Measurements from ENCODE around the gene HEG1. TPM values are rescaled to one million over a fixed set of nuclear protein-coding genes. Genes with fewer than 3 reads are reported as not detected.

Gene HEG1
- total and polyA plus RNA-seq, 2 donors (not counting 3 experiments of a cell fraction or from before 2014, with no cell fraction given), result 50.1 to 106 TPM

DNA sequence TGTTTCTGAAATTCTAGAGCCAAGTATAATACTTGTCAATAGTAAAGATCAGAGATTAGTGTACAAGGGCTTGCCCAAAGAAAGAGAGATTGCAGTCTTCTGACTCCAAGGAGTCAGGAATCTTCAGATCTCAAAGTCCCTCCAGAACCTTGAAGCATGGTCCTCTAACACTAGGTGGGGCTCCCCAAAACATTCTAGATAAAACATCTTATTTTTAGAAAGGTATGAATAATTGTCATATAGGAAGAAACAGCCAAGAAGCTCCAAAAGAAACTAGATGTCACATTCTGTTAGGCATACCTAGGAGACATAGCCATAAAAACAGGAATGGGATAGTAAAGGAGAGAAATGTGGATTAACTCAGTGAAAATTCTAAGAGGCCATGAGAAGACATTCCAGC lies 132.0 kb downstream of the HEG1 start:
- dilution Hi-C loops (cut with MboI; ENCODE audit: extremely low pct_ligation_motif_present, low sequenced_read_pairs), result no loop called here
- BruUV-seq (replicated peaks), result no TSS peak
- ChIA-PET POLR2A (no interaction called here), CTCF (interaction anchor here (1.1 to 1.6 kb wide), 3 partner anchors 13 to 240 kb away, joined by 3 to 5 read pairs (median 5); no protein-coding TSS in a partner anchor)
- Histone ChIP-seq H3K36me3 (ENCODE audit: control insufficient read depth in 2 of 2, extremely low read depth in 1 of 2, insufficient read depth in 2 of 2, low read length in 2 of 2) (no peaks in the 10 kb centered on the region), H3K9me3 (replicated peaks; ENCODE audit: control insufficient read depth, insufficient read depth, low read length) (no peaks in the 10 kb centered on the region), H4K20me1 (replicated peaks; ENCODE audit: control insufficient read depth, extremely low read depth, insufficient read depth, low read length) (no peaks in the 10 kb centered on the region), H3K4me2 (ENCODE audit: insufficient read depth, low read length) (no peak overlapping the region), H3K9ac (replicated peaks; ENCODE audit: extremely low read depth, insufficient read depth, low read length) (no peak overlapping the region), H3K4me3 (replicated peaks in 1 of 3; ENCODE audit: insufficient read depth in 1 of 3, low read depth in 1 of 3, low read length in 3 of 3) (no peak overlapping the region), H3K79me2 (ENCODE audit: control insufficient read depth, insufficient read depth, low read length) (no peaks in the 10 kb centered on the region), H3K9me1 (replicated peaks; ENCODE audit: control insufficient read depth, extremely low read depth, insufficient read depth, low read length) (no peaks in the 10 kb centered on the region), H3K27me3 (ENCODE audit: control insufficient read depth in 2 of 2, insufficient read depth in 2 of 2, low read length in 2 of 2) (peaks cover 2 to 3% of the 10 kb centered on the region in 2 experiments), H3K27ac (ENCODE audit: insufficient read depth, low read depth, low read length) (no peak overlapping the region), H3K4me1 (ENCODE audit: control insufficient read depth, extremely low read depth, insufficient read depth, low read length) (no peaks in the 10 kb centered on the region), H2AFZ (ENCODE audit: low read depth, low read length) (no peak overlapping the region)
- intact Hi-C loops (cut with micrococcal nuclease), result no loop called here
- no peak for FAIRE-seq
- TF ChIP-seq EZH2 (IDR thresholded peaks at IDR 0.05; ENCODE audit: borderline replicate concordance, low read depth, low read length, severe bottlenecking), result no peak
- TF ChIP-seq, protein P1, sequence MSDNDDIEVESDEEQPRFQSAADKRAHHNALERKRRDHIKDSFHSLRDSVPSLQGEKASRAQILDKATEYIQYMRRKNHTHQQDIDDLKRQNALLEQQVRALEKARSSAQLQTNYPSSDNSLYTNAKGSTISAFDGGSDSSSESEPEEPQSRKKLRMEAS (IDR thresholded peaks at IDR 0.05; ENCODE audit: insufficient read depth, insufficient read length), result no peak
- TF ChIP-seq POLR2AphosphoS5 (IDR thresholded peaks at IDR 0.05; ENCODE audit: insufficient read depth, low read depth, low read length), result no peak
- TF ChIP-seq JUN (IDR thresholded peaks at IDR 0.05; ENCODE audit: borderline replicate concordance, insufficient read depth, insufficient read length, low read depth), result no peak
- TF ChIP-seq GATA2 (IDR thresholded peaks at IDR 0.05; ENCODE audit: insufficient read depth, insufficient read length, low read depth, low read length), result no peak
- DNase-seq (ENCODE audit: low read depth, low spot score), result no peak

DNA sequence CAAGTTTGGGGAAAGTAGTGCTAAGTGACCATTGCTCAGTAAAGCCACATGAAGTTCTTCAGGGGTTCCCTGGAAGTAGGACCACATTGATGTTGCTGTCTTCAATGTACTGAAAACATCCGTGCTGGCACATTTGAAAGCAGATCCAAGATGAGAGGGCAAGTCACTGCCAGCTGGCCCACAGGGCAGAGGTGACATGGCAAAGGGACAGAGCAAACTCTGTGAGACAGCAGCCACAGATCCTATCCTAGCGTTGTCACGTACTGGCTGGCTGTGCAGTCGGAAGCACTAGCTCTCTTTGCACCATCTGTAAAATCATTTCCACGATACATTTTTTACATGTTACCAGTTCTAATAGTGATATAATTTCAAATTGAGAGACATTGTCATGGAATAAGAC lies 135.1 kb downstream of the HEG1 start:
- Histone ChIP-seq H3K4me3 (replicated peaks in 1 of 3; ENCODE audit: insufficient read depth in 1 of 3, low read depth in 1 of 3, low read length in 3 of 3) (no peak overlapping the region), H3K9me1 (replicated peaks; ENCODE audit: control insufficient read depth, extremely low read depth, insufficient read depth, low read length) (no peaks in the 10 kb centered on the region), H3K4me1 (ENCODE audit: control insufficient read depth, extremely low read depth, insufficient read depth, low read length) (no peaks in the 10 kb centered on the region), H3K4me2 (ENCODE audit: insufficient read depth, low read length) (no peak overlapping the region), H3K36me3 (ENCODE audit: control insufficient read depth in 2 of 2, extremely low read depth in 1 of 2, insufficient read depth in 2 of 2, low read length in 2 of 2) (no peaks in the 10 kb centered on the region), H3K9ac (replicated peaks; ENCODE audit: extremely low read depth, insufficient read depth, low read length) (no peak overlapping the region), H3K27ac (ENCODE audit: insufficient read depth, low read depth, low read length) (no peak overlapping the region), H3K9me3 (replicated peaks; ENCODE audit: control insufficient read depth, insufficient read depth, low read length) (no peaks in the 10 kb centered on the region), H3K79me2 (ENCODE audit: control insufficient read depth, insufficient read depth, low read length) (no peaks in the 10 kb centered on the region), H3K27me3 (ENCODE audit: control insufficient read depth in 2 of 2, insufficient read depth in 2 of 2, low read length in 2 of 2) (peaks cover 5 to 11% of the 10 kb centered on the region in 2 experiments), H4K20me1 (replicated peaks; ENCODE audit: control insufficient read depth, extremely low read depth, insufficient read depth, low read length) (no peaks in the 10 kb centered on the region), H2AFZ (ENCODE audit: low read depth, low read length) (no peak overlapping the region)
- TF ChIP-seq GATA2 (IDR thresholded peaks at IDR 0.05; ENCODE audit: insufficient read depth, insufficient read length, low read depth, low read length), result no peak
- TF ChIP-seq POLR2A (IDR thresholded peaks at IDR 0.05; ENCODE audit: low read depth, low read length), result no peak
- TF ChIP-seq JUN (IDR thresholded peaks at IDR 0.05; ENCODE audit: borderline replicate concordance, insufficient read depth, insufficient read length, low read depth), result no peak
- no peak for TF ChIP-seq EZH2 (IDR thresholded peaks at IDR 0.05; ENCODE audit: borderline replicate concordance, low read depth, low read length, severe bottlenecking)
- TF ChIP-seq POLR2AphosphoS5 (IDR thresholded peaks at IDR 0.05; ENCODE audit: insufficient read depth, low read depth, low read length), result no peak
- no peak for TF ChIP-seq FOS (IDR thresholded peaks at IDR 0.05; ENCODE audit: borderline replicate concordance, insufficient read depth, low read length)
- TF ChIP-seq MYC (IDR thresholded peaks at IDR 0.05; ENCODE audit: low read depth, low read length), result no peak
- TF ChIP-seq, protein P1 (IDR thresholded peaks at IDR 0.05; ENCODE audit: insufficient read depth, insufficient read length), result no peak
- TF ChIP-seq, protein P2, sequence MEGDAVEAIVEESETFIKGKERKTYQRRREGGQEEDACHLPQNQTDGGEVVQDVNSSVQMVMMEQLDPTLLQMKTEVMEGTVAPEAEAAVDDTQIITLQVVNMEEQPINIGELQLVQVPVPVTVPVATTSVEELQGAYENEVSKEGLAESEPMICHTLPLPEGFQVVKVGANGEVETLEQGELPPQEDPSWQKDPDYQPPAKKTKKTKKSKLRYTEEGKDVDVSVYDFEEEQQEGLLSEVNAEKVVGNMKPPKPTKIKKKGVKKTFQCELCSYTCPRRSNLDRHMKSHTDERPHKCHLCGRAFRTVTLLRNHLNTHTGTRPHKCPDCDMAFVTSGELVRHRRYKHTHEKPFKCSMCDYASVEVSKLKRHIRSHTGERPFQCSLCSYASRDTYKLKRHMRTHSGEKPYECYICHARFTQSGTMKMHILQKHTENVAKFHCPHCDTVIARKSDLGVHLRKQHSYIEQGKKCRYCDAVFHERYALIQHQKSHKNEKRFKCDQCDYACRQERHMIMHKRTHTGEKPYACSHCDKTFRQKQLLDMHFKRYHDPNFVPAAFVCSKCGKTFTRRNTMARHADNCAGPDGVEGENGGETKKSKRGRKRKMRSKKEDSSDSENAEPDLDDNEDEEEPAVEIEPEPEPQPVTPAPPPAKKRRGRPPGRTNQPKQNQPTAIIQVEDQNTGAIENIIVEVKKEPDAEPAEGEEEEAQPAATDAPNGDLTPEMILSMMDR (IDR thresholded peaks at IDR 0.05; ENCODE audit: extremely low read depth in 1 of 2, insufficient read depth in 1 of 2, low read depth in 1 of 2, low read length in 2 of 2), result no peak
- DNase-seq (ENCODE audit: low read depth, low spot score) (no peak), FAIRE-seq (no peak)
- ChIA-PET POLR2A (no interaction called here), CTCF (interaction anchor here (0.7 to 1.9 kb wide), 5 partner anchors 14 to 134 kb away, joined by 3 to 4 read pairs (median 3); partner anchors contain the start of gene MUC13)
- no TSS peak for BruUV-seq (replicated peaks)
- intact Hi-C loops (cut with micrococcal nuclease), result no loop called here
- dilution Hi-C loops (cut with MboI; ENCODE audit: extremely low pct_ligation_motif_present, low sequenced_read_pairs), result no loop called here
